ENCODE data around the gene BICC1.
A peak's percentile ranks its signal among the peaks of the same experiment; 100 is the strongest.

BICC1 gene

DNA sequence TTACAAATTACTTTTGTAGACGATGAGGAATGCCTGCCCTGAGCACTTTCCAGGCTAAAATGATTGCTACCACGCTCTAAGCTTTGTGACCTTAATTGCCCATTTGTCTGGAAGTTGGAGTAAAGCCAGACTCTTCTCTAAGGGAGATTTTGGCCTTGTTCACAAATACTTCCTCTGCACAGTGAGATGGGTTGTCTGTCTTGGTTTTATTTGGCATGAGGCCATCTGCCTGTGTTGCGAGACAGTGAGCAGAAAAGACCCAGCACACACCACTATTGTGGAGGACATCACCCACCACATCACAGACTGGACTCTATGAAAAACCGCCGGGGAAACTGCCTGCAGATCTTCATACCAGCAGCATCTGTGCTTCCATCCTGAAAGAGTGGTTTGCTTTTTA is 138.4 kb downstream of the BICC1 start:
- DNase-seq: no peak

GRCh38 chr10:58651742-58652141 is 139.1 kb downstream of the BICC1 start:
- no peak for DNase-seq

GRCh38 chr10:58653139-58653538 is 140.5 kb downstream of the BICC1 start:
- DNase-seq: no peak

DNA sequence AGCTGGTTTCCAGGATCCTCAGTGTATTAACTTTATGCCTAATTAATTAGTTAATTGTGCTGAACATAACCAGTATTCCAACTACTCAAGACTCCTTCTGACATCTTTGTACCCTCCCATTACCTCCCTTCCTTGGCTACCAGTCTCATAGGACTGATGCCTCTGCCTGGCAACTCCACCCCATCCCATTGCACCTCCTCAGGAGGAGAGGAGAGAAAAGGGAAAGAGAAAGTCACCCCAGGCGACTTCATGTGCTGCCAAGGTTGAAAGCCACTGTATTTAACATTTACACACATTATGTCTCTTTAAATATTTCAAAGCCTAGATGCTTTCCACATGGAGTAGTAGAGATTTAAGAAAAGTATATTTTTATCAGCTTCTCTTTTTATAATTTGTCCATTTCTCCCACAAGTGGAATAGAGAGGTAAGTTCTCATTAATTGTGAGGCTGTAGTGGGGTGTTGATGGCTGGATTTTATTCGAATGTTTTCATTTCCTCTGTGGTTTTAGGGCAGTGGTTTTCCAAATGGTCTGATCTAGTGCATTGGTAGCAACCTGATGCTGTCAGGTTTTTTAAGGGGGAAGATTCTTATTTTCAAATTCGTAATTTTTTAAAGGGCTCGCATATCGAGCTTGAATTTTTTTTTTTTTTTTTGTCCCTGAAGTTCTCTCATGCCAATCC is 148.0 kb downstream of the BICC1 start:
- peak in 1 of 2 experiments; percentile 35 for DNase-seq

GRCh38 chr10:58661336-58661735 is 148.7 kb downstream of the BICC1 start:
- DNase-seq: peak in 1 of 2 experiments; percentile 38

DNA sequence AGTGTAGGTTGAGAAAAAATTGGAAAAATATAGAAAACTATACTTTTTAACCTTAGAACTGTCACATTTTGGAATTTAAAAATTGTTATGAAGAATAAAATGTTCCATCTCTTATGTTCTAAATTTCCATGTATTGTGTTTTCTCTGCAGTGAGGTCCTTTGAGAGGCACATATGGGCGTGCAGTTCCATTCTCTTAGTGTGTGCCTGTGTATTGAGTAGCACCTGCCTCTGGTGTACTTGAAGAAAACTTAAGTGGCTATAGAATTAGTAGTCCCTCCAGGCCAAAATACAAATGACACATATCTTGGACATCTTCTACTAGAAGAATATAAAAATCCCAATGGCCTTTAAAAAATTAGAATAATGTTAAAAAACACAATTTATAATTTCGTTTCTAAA is 149.2 kb downstream of the BICC1 start:
- DNase-seq: no peak

- peak; percentile 11 to 84 for DNase-seq
Measured at GRCh38 chr10:58662314-58662713, 149.6 kb downstream of the BICC1 start.

GRCh38 chr10:58665361-58665760 is 152.7 kb downstream of the BICC1 start:
- no peak for DNase-seq

DNA sequence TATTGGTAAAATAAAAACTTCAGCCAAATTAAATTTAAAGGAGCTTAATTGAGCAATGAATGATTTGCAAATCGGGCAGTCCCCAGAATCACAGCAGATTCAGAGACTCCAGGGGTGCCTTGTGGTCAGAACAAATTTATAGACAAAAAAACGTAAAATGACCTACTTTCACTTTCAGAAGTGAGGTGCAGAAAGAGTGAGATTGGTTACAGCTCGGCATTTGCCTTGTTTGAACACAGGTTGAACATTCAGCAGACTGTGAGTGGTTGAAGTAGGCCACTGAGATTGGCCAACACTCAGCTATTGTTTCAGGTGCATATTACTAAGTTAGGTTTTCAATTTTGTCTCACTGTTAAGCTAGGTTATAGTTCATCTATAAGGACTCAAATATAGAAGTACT is 153.4 kb downstream of the BICC1 start:
- DNase-seq: no peak

- DNase-seq: no peak
Measured at GRCh38 chr10:58667658-58668310, 155.1 kb downstream of the BICC1 start.

DNA sequence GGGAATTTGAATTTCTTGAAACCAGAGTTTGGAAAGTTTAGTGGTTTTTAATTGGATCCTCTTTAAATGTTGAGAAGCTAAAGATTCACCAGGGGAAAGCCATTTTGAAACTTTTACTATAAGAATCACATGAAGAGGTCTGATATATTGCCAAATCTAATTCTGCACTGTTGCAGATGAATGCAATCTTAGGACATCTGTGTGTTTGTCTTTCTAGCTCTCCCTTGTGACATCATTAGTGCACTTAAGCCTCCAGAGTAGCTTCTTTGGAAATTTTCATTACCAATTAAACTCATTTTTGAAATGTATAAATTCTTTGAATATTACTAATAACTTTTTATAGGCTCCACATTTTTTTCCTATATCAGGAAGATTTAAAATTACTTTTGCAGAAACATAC is 160.2 kb downstream of the BICC1 start:
- DNase-seq: no peak

DNA sequence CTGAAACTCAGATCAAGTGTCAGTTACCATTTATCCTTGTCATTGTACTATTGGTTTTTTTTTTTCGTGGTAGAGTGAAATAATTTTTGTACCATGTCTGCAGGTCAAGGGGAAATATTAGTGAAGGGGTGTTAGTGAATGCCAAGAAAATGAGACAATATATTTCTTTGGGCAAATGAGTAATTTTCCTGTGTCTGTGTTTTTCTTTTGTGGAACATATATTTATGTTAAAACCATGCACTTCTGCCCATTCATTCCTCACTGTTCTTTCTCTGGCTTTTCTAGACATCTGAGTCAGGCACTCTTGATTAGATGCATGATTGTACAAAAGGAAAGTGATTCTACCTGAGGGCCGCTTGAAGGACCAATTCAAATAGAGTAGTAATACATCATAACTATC is 161.6 kb downstream of the BICC1 start:
- DNase-seq: no peak

DNA sequence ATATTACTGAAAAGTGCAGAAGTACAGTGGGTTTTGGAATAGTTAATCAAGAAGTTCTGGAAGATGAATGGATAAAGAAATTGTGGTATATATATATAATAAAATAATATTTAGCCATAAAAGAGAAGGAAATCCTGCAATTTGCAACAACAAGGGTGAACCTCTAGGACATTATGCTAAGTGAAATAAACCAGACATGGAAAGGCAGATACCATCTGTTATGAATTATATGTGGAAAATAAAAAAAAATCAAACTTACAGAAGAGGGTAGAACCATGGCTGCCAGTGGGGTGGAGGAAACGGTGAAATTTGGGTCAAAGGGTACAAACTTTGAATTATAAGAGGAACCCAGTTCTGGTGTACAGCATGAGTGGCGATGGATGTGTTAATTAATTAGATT is 162.6 kb downstream of the BICC1 start:
- DNase-seq: no peak

DNA sequence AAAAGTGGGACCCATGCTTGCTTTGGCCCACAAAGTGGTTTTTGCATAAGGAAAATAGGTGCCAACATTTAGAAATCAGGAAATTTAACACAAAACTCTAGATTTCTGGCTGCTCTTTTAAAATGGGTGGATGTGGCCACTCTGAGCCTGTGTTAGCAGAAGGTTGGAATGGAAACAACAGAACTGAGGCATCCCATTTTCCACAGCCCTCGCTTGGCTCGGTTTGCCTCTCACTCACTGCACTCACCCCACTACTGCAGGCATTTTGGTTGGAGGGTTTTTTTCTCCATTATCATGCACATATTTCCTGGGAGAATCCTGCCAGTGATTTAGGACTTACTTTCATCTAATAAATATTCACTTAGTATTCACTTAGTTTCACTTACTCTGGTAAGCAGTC is 178.9 kb downstream of the BICC1 start:
- DNase-seq: no peak

DNA sequence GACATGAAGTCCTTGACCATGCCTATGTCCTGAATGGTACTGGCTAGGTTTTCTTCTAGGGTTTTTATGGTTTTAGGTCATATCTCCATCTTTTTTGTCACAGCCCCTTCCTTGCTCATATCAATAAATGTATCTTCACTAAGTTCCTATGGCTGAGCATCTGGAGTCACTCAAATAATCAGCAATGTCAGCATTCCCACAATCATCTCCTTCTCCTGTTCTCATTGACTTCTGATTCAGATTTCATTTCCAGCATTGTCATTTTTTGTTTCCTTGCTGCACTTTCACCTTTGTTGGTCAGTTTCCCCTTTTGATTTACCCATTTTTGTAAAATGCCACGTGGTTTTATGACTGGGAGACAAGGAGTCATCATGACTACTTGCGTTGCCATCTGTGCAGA is 181.2 kb downstream of the BICC1 start:
- DNase-seq: no peak

DNA sequence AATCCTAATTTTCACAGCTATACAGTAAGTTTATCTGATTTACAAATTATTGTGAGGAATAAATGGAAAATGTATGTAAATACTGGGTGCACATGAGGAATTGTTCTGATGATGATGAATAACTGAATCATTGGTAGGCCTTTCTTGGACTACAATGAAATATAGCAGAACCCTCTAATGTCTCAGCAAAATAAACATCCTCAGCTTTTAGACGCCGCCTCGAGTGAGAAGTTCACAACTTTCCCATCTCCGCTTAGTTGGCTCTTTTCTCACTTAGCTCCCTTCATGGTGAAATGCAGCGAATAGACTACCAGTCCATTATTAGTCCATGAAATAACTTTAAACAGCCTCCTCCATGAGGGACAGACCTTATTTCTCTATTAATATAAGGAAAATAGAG is 182.3 kb downstream of the BICC1 start:
- DNase-seq: no peak

DNA sequence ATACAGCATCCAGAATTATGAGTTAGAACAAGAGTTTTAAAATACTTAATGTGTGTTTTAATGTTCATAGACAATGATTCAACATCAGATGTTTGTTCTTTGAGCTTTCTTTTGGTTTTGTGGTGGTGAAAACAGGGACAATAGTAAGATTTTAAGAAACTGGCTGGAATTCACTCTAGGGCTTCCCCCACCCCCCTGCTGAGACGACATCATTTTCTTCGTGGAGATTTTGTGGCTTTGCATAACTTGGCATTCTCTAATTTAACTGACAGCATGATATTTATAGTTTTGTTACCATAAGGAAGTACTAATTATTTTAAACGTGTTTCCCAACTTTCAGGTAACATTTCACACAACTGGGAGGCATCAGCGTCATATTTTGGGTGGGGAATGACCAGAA is 184.1 kb downstream of the BICC1 start:
- DNase-seq: no peak

DNA sequence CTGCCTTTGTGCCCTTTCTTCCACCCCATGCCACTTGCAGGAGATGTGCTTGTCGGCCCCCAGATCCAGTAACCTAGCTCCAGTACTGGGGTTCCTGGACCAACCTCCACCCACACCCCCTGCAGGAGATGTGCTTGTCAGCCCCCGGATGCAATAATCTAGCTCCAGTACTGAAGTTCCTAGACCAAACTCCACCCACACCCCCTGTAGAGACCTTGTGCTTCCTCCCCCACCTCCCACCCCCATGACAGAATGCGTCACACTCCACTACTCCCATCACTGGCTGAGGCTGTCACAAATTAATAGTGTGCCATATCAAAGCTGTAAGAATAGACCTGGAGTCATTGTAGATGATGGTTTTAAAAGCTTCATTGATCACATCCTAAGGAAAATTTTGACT is 185.0 kb downstream of the BICC1 start:
- no peak for DNase-seq

DNA sequence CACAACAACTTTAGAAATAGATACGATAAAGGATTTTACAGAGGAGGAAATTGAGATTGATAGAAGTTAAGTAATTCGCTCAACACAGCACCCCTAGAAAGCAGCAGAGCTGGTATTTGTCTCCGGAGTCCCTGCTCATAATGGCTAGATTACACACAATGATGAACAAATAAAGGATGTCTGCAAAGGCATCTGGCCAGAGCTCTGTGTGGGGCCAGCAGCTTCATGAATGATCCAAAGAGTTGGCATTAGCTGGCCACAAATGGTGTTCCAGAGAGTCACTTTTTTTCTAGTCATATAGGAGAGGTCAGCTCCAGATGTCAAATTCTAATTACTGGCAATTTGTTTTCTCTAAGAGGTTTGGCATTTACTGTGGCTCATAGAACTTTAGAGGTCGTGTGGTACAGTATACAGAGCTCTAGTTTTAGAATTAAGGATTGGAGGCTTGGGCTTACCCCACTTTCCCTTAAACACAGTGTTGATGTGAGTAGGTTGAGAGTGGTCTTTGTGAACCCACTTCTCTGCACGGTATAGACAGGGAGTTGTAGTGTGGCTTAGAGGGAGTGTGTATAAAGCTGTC is 186.2 kb downstream of the BICC1 start:
- no peak for DNase-seq

GRCh38 chr10:58700591-58700990 is 187.9 kb downstream of the BICC1 start:
- DNase-seq: no peak

- no peak for DNase-seq
Measured at GRCh38 chr10:58701405-58702135, 188.9 kb downstream of the BICC1 start.

DNA sequence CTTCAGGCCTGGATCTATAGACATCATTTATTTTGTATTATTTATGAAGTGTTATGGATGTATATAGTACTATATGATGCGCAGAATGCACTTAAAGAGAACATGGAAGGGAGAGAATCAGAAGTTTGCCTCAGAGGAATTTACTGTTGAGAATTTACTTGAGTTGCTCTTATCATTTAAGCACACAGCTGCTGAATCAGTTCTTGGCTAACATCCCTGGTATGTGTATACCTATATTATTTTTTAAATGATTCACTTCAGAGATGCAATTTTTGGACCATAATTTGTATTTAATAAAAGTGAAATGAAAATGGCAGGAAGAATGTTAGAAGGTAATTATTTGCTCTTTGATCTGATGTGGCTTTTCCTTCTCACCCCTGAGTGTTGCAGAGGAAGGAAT is 191.6 kb downstream of the BICC1 start:
- no peak for DNase-seq

GRCh38 chr10:58704671-58705141 is 192.0 kb downstream of the BICC1 start:
- no peak for DNase-seq

DNA sequence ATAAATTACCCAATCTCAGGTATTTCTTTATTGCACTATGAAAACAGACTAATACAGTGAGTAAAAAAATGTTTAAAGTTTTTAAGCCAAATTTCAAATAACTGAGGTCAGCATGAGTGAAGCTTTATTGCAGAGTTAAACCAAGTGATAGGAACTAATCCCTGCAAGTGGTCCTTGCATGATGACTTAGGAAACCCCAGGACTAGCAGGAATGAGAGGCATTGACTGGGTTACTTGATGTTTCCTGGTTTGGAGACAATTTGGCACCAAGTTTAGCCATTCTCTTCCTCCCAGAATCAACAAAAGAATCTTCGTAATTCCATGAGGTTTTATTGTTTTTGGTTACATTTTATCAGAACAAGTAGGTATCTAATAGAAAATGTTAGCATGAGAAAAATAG is 194.2 kb downstream of the BICC1 start:
- no peak for DNase-seq
